Adrenal gland (tissue), 5 donors: ENCODE results near the gene FAM83C.

Experiments
- POLR2A ChIP-seq, 2 donors: fragments of 450-650 bp; IDR thresholded peaks; one replicate each; pipeline ENCODE4 v1.6.1; 2017; ENCODE audit warnings: antibody characterized with exemption in 2 of 2, mild to moderate bottlenecking in 2 of 2, moderate library complexity in 1 of 2
- TF ChIP-seq, protein P1 (sequence below), 6 experiments: fragments of 450-650 bp in 4 of 6; fragments of 200-600 bp in 2 of 6; sonication (generic) in 1 of 6; IDR thresholded peaks; 1 replicate in 5 of 6; 2 replicates in 1 of 6; pipeline versions ENCODE4 v1.5.1 to v1.8.0; 2016 to 2021; ENCODE audit warnings: antibody characterized with exemption in 6 of 6, mild to moderate bottlenecking in 2 of 6, moderate library complexity in 1 of 6
- donor health status: DM: no; HTN: no; CAD: no.

- TF ChIP-seq, protein P1, sequence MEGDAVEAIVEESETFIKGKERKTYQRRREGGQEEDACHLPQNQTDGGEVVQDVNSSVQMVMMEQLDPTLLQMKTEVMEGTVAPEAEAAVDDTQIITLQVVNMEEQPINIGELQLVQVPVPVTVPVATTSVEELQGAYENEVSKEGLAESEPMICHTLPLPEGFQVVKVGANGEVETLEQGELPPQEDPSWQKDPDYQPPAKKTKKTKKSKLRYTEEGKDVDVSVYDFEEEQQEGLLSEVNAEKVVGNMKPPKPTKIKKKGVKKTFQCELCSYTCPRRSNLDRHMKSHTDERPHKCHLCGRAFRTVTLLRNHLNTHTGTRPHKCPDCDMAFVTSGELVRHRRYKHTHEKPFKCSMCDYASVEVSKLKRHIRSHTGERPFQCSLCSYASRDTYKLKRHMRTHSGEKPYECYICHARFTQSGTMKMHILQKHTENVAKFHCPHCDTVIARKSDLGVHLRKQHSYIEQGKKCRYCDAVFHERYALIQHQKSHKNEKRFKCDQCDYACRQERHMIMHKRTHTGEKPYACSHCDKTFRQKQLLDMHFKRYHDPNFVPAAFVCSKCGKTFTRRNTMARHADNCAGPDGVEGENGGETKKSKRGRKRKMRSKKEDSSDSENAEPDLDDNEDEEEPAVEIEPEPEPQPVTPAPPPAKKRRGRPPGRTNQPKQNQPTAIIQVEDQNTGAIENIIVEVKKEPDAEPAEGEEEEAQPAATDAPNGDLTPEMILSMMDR (IDR thresholded peaks at IDR 0.05) = no peak
- TF ChIP-seq POLR2A (IDR thresholded peaks at IDR 0.05) = no peak
Observed at GRCh38 chr20:35296101-35296554, 3.9 kb upstream of the FAM83C start.
